ENCODE data around the gene IL4R. TPM values are rescaled to one million over a fixed set of nuclear protein-coding genes. Genes with fewer than 3 reads are reported as not detected.

Gene IL4R
- total and polyA plus RNA-seq, 2 of the 13 experiments (the other 11 are each of a cell fraction or from before 2014, with no cell fraction given), result 15.9 to 49.6 TPM

DNA sequence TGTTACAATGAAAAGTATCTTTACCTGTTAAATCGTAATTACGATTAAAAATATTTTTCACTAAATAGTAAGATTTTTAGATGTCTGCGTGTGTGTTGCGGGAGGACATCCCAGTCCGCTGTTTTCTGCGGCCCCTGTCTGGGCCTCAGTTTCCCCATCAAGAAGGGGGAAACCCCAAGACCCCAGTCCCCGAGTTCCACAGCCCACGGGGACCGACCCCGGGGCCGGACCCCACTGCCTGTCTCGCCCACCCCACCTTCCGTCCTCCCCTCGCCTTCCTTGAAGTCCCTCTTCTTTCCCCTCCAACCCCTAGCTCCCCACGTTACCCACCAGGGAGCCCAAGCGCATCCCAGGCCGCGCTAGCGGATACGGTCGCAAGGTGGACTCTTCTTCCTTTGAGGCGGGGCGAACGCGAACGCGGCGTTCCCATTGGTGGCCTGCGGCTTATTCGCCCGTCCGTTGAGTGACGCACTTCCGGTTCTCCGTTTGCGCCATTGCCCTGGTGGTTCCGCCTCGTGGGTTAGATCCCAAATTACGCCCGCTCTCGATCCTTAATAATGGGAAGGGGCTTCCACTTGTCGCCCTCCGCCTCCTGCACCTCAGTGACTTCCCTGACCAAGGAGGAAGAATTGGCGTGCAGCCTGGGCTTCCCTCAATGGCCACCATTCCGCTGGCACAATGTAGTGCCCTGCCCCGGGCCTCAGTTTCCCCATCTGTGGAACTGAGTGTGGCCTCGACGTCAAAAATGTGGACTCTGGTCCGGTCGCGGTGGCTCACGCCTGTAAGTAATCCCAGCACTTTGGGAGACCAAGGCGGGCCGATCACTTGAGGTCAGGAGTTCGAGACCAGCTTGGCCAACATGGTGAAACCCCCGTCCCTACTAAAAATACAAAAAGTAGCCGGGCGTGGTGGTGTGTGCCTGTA is 45.1 kb upstream of the IL4R start, which contains the start of gene NSMCE1 (continued):
- TF ChIP-seq, protein P1, sequence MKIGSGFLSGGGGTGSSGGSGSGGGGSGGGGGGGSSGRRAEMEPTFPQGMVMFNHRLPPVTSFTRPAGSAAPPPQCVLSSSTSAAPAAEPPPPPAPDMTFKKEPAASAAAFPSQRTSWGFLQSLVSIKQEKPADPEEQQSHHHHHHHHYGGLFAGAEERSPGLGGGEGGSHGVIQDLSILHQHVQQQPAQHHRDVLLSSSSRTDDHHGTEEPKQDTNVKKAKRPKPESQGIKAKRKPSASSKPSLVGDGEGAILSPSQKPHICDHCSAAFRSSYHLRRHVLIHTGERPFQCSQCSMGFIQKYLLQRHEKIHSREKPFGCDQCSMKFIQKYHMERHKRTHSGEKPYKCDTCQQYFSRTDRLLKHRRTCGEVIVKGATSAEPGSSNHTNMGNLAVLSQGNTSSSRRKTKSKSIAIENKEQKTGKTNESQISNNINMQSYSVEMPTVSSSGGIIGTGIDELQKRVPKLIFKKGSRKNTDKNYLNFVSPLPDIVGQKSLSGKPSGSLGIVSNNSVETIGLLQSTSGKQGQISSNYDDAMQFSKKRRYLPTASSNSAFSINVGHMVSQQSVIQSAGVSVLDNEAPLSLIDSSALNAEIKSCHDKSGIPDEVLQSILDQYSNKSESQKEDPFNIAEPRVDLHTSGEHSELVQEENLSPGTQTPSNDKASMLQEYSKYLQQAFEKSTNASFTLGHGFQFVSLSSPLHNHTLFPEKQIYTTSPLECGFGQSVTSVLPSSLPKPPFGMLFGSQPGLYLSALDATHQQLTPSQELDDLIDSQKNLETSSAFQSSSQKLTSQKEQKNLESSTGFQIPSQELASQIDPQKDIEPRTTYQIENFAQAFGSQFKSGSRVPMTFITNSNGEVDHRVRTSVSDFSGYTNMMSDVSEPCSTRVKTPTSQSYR (CRISPR knock-in tag; IDR thresholded peaks at IDR 0.05; ENCODE audit: borderline replicate concordance), result no peak
- 0 out of 2 replicates have a peak, but pooled peaks have one; percentile 48 for TF ChIP-seq ZNF556 (CRISPR knock-in tag; IDR thresholded peaks at IDR 0.05; ENCODE audit: borderline replicate concordance)
- TF ChIP-seq HNRNPH1 (optimal IDR thresholded peaks at IDR 0.05; ENCODE audit: low read depth, low read length), result peak; percentile 92
- peak; percentile 61; the same call in 1 of the 2 replicates for TF ChIP-seq ZNF44 (CRISPR knock-in tag; IDR thresholded peaks at IDR 0.05)
- TF ChIP-seq MAZ (IDR thresholded peaks at IDR 0.05; ENCODE audit: borderline replicate concordance, low read depth, low read length), result peak; percentile 15; the same call in 1 of the 2 replicates
- TF ChIP-seq MAZ (CRISPR knock-in tag; IDR thresholded peaks at IDR 0.05; ENCODE audit: low read depth), result peak; percentile 28; the same call in 1 of the 2 replicates
- TF ChIP-seq, protein P2, sequence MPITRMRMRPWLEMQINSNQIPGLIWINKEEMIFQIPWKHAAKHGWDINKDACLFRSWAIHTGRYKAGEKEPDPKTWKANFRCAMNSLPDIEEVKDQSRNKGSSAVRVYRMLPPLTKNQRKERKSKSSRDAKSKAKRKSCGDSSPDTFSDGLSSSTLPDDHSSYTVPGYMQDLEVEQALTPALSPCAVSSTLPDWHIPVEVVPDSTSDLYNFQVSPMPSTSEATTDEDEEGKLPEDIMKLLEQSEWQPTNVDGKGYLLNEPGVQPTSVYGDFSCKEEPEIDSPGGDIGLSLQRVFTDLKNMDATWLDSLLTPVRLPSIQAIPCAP (CRISPR knock-in tag; IDR thresholded peaks at IDR 0.05; ENCODE audit: low read depth), result no peak
- TF ChIP-seq, protein P3, sequence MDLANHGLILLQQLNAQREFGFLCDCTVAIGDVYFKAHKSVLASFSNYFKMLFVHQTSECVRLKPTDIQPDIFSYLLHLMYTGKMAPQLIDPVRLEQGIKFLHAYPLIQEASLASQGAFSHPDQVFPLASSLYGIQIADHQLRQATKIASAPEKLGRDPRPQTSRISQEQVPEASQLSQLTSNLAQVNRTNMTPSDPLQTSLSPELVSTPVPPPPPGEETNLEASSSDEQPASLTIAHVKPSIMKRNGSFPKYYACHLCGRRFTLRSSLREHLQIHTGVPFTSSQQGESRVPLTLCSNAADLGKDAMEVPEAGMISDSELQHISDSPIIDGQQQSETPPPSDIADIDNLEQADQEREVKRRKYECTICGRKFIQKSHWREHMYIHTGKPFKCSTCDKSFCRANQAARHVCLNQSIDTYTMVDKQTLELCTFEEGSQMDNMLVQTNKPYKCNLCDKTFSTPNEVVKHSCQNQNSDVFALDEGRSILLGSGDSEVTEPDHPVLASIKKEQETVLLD (CRISPR knock-in tag; IDR thresholded peaks at IDR 0.05; ENCODE audit: low read depth), result no peak; the same call in 1 of the 2 replicates
- no peak for TF ChIP-seq ZNF326 (CRISPR knock-in tag; IDR thresholded peaks at IDR 0.05; ENCODE audit: borderline replicate concordance)
- peak; percentile 92 for TF ChIP-seq KMT2B (CRISPR knock-in tag; IDR thresholded peaks at IDR 0.05)
- TF ChIP-seq, protein P4, sequence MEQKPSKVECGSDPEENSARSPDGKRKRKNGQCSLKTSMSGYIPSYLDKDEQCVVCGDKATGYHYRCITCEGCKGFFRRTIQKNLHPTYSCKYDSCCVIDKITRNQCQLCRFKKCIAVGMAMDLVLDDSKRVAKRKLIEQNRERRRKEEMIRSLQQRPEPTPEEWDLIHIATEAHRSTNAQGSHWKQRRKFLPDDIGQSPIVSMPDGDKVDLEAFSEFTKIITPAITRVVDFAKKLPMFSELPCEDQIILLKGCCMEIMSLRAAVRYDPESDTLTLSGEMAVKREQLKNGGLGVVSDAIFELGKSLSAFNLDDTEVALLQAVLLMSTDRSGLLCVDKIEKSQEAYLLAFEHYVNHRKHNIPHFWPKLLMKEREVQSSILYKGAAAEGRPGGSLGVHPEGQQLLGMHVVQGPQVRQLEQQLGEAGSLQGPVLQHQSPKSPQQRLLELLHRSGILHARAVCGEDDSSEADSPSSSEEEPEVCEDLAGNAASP (CRISPR knock-in tag; IDR thresholded peaks at IDR 0.05; ENCODE audit: borderline replicate concordance), result peak; percentile 22; the same call in 1 of the 2 replicates
- 0 out of 2 replicates have a peak, but pooled peaks have one; percentile 39 for TF ChIP-seq ONECUT2 (CRISPR knock-in tag; IDR thresholded peaks at IDR 0.05)
- peak; percentile 72 for TF ChIP-seq TBL1XR1 (IDR thresholded peaks at IDR 0.05; ENCODE audit: borderline replicate concordance, low read length, partially characterized antibody)
- TF ChIP-seq SETDB1 (CRISPR knock-in tag; IDR thresholded peaks at IDR 0.05; ENCODE audit: borderline replicate concordance), result no peak
- TF ChIP-seq, protein P5, sequence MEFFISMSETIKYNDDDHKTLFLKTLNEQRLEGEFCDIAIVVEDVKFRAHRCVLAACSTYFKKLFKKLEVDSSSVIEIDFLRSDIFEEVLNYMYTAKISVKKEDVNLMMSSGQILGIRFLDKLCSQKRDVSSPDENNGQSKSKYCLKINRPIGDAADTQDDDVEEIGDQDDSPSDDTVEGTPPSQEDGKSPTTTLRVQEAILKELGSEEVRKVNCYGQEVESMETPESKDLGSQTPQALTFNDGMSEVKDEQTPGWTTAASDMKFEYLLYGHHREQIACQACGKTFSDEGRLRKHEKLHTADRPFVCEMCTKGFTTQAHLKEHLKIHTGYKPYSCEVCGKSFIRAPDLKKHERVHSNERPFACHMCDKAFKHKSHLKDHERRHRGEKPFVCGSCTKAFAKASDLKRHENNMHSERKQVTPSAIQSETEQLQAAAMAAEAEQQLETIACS (CRISPR knock-in tag; IDR thresholded peaks at IDR 0.05), result no peak
- TF ChIP-seq MAFF (IDR thresholded peaks at IDR 0.05; ENCODE audit: low read depth, low read length), result no peak
- no peak for TF ChIP-seq SRSF9 (IDR thresholded peaks at IDR 0.05; ENCODE audit: borderline replicate concordance, insufficient read depth, low read depth, low read length, poor library complexity, severe bottlenecking)

Data from HepG2 (cell line).